ENCODE measurements around the gene IRAK3.

DNA sequence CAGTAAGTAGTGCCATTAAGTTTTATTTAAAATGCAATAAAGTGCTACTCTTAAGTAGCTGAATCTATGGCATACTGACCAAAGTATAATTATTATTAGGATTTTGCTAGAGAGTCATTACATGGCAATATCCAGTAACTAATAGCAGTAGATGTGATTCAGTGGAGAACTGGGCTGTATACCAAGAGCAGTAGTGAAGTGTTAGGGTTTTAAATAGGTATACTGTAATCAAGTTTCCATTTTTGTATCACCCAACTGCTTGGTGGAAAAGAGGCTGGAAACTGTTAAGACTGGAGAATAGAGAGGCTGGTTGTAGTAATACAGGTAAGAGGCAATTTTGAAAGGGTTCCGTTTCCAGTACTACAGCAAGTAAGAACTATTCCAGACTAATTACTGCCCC lies 45.1 kb upstream of the IRAK3 start:
- TF ChIP-seq, protein P1, sequence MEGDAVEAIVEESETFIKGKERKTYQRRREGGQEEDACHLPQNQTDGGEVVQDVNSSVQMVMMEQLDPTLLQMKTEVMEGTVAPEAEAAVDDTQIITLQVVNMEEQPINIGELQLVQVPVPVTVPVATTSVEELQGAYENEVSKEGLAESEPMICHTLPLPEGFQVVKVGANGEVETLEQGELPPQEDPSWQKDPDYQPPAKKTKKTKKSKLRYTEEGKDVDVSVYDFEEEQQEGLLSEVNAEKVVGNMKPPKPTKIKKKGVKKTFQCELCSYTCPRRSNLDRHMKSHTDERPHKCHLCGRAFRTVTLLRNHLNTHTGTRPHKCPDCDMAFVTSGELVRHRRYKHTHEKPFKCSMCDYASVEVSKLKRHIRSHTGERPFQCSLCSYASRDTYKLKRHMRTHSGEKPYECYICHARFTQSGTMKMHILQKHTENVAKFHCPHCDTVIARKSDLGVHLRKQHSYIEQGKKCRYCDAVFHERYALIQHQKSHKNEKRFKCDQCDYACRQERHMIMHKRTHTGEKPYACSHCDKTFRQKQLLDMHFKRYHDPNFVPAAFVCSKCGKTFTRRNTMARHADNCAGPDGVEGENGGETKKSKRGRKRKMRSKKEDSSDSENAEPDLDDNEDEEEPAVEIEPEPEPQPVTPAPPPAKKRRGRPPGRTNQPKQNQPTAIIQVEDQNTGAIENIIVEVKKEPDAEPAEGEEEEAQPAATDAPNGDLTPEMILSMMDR (IDR thresholded peaks at IDR 0.05), result no peak
- no peak for TF ChIP-seq POLR2A (IDR thresholded peaks at IDR 0.05)

Measured in Peyer's patch (tissue), 4 donors.